ENCODE data around the gene DAND5.
"Not testable (repeated sequence)": the region's sequence is repeated elsewhere in the genome, so short reads cannot be mapped to it uniquely, and the experiment has no call there.

The DAND5 gene

DNA sequence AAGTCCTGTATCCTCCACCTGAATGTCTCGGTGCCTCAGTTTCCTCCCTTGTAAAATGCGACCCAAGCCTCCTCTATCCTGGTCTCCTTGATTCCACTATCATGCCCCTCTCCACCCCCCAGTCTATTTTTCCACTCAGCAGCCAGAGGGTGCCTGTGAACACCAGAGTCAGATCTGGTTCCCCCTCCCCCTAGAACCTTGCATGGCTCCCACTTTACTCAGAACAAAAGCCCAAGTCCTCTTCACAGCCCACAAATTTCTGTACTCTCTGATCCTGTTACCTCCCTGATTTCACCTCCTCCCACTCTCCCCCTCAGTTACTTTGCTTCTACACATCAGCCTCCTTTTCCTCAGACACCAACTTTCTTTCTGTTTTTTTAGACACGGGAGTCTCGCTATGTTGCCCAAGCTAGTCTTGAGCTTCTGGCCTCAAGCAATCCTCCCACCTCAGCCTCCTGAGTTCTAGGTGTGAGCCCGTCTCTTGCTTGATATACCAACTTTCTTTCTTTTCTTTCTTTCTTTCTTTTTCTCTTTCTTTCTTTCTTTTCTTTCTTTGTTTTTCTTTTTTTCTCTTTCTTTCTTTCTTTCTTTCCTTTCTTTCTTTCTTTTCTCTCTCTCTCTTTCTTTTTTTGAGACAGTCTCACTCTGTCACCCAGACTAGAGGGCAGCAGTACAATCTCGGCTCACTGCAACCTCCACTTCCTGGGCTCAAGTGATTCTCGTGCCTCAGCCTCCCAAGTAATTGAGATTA is 869 bp downstream of the DAND5 start:
- no peak for DNase-seq

DNA sequence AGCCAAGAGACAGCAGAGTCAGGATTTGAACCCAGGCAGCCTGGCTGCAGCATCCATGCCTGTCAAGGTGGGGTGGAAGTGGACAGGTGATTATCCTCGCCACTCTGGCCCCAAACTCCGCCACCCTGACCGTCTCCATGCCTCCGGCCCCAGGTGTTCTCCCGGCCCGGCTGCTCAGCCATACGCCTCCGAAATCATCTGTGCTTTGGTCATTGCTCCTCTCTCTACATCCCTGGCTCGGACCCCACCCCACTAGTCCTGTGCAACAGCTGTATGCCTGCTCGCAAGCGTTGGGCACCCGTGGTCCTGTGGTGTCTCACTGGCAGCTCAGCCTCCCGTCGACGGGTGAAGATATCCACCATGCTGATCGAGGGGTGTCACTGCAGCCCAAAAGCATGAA is 3.9 kb downstream of the DAND5 start:
- DNase-seq, result no peak

DNA sequence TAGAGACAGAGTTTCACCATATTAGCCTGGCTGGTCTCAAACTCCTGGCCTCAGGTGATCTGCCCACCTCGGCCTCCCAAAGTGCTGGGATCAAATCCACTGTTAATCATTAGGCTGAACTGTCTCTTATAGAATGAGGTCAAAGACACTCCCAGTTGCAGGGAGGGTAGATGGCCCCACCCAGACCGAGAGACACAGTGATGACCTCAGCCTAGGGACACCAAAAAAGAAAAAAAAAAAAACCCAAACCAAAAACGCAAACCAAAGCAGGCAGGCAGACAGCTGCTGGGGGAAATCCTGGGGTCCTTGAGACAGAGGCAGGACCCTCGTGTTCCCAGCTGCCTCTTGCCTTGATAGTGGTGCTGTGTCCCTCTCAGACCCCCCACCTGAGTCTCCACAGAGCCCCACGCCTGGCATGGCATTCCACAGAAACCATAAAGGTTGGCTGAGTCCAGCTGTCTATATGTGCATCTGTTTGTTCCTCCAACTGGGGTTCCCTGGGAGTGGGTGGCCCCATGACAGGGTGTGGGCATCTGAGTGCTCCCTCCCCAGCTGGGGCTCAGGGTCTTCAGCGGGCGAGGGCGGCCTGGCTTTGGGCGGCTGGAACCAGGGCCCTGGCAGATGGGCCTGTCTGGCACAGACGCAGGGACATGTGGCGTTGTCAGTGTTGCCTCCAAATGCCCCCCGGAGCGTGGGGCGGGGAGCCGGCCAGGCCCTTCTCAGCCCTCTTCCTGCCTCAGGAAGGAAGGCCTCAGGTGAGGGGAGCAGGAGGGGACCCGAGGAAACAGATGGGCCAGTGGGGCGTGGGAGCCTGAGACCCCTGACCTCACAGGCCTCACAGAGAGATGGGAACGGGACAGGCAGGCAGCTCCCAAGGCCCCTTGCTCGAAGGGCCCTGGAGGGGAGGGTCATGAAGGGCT is 5.2 kb downstream of the DAND5 start:
- DNase-seq, result no peak

DNA sequence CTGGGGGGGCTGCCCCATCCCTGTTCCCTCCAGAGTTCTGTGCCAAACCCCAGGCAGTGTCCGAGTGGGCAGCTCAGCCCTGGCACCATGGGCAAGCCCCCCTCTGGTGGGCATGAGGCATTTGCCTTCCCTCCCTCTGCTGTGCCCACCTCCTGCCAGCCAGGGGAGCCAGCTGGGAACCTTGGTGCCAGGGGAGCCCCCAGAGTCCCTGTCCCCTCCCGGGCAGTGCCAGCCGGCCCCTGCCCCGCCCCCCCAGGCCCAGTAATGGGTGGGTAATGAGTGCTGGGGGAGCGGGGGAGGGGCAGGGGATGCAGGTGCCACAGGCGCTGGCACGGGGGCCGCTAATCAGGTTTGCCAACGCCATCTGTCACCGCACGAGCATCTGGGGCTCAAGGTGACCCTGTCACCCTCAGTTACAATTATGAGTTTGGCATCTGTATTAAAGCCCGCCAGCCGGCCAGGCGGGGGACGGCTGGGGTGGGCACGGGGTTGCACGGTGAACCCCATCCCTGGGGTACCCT is 5.9 kb downstream of the DAND5 start:
- DNase-seq, result no peak

DNA sequence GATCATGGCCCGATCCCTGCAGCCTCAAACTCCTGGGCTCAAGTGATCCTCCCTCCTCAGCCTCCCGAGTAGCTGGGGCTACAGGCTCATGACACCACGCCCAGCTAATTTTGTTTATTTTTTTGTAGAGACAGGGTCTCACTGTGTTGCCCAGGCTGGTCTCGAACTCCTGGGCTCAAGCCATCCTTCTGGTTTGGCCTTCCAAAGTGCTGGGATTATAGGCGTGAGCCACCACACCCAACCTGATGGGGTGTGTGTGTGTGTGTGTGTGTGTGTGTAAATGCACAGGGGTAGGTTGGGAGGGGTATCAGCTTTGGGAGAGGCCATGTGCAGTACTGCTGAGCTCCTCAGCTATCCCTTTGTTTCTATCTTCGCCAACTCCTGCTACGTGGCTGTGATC is 6.7 kb downstream of the DAND5 start:
- DNase-seq, result not testable (repeated sequence)

DNA sequence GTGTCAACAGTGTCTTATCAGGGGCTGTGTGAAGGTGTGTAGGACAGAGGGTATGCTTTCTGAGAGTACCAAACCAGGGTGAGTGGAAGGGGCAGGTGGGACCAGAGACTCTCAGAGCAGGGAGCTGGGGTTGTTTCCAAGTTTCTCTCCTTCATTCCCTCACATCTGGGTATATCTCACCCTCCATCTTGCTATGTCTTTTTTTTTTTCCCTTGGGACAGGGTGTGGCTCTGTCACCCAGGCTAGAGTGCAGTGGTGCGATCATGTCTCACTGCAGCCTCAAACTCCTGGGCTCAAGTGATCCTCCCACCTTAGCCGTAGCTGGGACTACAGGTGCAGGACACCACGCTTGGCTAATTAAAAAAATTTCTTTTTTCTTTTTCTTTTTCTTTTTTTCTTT is 10.6 kb downstream of the DAND5 start:
- DNase-seq, result no peak

DNA sequence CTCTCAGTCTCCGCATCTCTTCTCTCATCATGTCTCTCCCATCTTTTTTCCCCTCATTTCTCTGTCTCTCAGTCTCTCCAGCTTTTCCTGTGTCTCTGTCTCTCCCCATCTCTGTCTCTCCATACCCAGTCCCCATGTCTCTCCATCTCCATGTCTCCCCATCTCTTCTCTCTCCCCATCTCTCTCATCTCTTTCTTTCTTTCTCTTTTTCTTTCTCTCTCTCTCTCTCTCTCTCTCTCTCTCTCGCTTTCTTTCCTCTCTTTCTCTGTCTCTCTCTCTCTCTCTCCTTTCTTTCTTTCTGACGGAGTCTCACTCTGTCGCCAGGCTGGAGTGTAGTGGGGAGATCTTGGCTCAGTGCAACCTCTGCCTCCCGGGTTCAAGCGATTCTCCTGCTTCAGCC is 13.3 kb downstream of the DAND5 start:
- no peak for DNase-seq

DNA sequence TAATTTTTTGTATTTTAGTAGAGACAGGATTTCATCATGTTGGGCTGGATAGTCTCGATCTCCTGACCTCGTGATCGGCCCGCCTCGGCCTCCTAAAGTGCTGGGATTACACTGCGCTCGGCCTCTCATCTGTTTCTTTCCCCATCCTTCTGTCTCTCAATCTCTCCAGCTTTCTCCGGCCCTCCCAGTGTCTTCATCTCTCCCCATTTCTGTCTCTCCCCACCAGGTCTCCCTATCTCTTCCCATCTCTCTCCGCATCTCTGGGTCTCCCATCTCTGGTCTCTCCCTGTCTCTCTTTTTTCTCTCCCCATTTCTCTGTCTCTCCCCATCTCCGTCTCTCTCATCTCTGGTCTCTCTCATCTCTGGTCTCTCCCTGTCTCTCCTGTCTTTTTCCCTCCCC is 13.7 kb downstream of the DAND5 start:
- DNase-seq, result no peak

DNA sequence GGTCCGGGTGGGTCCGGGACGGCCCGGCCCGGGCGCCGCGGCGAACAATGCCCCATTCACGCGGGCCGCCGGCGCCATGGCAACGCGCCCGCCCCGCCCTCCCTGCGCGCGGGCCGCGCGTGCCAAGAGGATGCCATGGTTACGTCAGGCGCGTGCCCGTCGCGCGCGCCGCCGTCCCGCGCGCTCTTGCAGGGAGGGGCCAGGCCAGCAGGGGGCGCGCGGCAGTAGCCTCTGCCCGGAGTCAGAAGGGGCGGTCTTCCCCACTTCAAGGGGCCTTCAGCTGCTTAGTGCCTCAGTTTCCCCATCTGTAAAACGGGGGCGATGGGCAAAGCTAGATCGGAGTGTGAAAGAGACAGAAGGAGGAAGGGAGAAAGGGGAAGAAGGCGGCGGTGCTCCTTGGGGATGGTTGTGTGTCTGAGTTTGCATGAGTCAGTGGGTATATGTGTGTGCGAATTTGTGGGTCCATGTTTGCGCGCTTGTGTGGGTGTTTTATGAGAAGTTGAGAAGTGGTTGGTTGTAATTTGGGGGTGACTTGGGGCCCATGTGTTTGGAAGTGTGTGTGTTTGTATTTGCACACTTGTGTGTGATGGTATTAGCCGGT is 14.3 kb downstream of the DAND5 start:
- peak; percentile 78 for DNase-seq

DNA sequence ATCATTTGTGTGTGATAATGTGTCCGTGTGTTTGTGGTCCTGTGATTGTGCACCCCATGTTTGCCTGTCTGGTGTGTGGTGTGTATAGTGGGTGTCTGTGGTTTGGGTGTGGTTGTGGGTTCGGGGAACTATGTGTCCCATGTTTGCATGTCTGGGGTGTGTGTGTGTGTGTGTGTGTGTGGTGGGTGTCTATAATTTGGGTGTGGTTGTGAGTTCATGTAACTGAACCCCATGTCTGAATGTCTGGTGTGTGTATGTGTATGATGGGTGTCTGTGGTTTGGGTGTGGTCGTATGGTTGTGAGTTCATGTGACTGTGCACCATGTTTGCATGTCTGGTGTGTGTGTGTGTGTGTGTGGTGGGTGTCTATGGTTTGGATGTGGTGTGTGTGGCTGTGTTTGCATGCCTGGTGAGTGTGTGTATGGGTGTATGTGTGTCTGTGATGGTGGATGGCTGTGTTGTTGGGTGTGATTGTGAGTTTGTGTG is 14.8 kb downstream of the DAND5 start:
- DNase-seq, result no peak

DNA sequence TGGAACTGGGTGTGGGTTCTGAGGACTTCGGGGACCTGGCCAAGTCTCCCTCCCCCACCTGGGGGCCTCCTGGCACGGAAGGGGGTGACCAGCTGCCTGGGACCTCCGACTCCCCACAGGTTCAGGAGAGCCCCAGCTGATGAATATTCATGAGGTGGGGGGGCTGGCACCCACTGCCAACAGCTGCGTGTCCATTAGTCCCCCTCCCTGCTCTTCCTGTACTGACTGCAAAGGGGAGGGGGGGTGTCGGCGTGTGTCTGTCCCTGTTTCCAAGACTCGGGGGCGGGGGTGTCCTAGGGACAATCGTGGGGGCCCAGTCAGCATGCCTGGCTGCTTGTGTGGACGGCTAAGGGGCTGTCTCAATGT is 15.3 kb downstream of the DAND5 start:
- no peak for DNase-seq

DNA sequence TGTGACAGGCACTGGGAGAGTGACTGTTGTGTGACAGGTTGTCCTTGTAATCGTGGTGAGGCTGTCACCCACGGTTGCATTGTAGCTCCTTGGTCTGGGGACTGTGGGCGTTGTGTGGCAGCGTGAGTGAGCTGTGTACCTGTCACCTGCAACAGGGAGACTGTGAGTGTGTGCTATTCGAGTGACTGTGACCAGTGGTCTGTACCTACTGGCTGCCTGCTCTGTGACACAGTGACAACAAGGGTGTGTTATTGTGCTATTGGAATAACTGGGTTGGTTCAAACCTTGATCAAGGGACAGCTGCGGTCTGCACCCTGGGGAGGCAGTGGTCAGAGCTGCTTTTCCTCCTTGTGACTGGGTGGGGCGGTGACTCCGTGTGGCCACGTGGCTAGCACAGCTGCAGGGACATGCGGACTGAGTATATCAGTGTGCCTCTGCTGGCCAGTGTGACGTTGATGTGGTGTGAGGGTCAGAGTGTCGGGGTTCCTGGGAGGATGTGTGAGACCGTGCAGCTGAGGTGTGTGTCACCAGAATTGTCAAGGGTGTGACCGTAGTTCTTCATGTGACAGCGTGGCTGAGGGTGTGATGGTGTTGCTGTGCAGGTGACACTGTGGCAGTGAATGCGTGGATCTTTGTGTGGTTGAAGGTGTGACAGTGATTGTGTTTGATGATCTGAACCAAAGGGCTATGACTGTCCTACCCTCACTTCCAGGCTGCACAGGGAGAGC is 15.8 kb downstream of the DAND5 start:
- no peak for DNase-seq

DNA sequence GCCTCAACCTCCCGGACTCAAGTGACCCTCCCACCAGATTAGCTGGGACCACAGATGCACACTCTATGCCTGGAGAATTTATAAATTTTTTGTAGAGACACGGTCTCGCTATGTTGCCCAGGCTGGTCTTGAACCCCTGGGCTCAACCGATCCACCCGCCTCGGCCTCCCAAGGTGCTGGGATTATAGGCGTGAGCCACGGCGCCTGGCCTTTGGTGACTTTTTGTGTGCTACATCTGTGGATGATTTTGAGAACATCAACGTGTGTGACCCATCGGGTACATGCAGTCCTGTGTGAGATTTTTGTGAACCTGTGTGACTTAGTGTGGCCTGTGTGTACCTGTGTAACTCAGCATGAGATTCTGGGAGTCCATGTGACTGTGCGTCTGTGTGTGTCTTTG is 17.4 kb downstream of the DAND5 start:
- DNase-seq, result no peak

DNA sequence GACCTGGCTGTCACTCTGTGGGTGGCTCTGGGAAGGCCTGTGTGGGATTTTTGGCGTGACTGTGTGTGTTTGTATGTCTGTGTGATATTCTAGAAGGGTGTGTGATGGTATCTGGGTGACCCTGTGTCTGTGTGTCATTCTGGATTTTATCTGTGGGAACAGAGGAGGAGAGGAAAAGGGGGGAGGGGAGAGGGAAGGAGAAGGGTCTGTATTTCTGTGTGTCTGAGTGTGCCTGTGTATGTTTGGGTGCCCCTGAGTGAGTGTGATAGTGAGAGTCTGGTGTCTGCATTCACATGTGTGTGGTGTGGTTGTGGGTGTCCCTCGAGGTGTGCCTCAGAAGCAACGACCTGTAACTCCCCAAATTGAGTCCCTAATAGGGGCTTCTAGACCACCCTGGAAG is 17.8 kb downstream of the DAND5 start:
- no peak for DNase-seq

DNA sequence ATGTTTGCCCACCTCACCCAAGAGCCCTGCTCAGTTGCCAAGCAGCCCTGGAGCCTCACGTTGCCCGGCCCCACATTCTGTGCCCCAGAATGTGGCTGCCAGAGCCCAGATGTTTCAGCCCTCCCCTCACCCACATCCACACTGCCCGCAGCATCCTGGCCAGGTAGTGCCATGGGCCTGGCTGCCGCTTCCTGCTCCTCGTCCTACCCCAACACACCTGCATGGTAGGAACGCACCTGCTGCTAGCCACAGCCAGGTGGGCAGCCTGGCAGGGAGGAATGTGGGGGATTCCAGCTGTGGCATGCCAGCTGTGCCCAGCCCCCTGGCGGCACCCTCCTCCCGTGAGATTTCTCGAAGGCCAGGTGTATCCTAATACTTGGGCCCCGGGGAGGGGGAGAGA is 18.4 kb downstream of the DAND5 start:
- DNase-seq, result no peak

DNA sequence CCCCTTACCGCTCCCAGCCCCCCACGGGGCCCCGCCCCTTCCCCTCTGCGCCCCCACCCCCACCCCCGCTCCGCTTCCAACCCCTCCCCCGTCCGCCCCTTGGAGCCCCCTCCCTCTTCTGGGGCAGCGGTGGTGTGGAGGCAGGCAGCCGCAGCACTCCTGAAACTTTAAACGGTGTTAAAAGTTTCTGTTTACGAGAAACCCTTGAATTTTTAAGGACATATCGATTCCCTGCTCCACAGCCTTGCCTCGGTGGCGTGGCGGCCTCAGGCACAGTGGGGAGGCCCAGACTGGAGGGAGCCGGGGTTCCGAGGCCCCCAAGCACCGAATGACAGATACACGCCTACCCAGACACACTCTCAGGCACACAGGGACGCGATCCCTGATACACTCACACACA is 21.1 kb downstream of the DAND5 start:
- DNase-seq, result no peak

DNA sequence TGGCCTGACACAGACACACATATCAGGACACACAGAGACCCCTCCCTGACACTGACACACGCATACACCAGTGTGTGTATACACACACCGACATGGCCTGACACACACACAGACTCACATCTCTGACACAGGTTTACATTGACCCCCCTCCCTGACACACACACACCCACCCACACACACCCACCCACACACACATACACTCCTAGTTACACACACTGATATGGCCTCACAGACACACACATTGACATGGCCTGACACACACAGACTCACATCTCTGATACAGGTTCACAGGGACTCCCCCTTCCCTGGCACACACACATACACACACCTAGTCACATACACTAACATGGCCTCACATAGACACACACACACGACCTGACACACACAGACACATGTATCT is 21.5 kb downstream of the DAND5 start:
- no peak for DNase-seq

DNA sequence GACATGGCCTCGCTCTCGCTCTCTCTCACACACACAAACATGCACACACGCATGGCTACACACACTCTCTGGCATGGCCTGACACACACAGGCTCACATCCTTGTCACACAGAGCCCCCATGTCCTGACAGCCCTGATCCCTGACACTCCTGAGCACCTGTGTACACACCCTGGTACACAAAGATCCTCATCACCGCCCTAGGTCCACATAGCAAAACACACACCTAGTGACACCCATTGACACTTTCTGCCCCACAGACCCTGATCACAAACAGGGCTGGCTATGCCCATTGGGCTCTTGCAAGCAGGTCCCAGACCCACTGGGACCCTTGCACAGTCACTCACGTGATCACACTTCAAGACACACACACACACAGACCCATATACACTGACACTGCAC is 21.9 kb downstream of the DAND5 start:
- DNase-seq, result no peak

DNA sequence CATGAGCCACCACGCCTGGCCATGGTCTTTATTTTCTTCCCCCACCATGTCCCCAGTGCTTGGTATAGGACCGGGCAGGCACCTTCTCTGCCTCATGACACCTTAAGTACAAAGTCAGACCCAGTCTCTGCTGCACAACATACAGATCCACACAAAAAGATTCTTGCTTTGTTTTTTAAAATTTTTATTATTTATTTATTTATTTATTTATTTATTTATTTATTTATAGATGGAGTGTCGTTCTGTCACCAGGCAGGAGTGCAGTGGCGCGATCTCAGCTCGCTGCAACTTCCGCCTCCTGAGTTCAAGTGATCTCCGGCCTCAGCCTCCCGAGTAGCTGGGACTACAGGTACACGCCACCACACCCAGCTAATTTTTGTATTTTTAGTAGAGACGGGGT is 23.4 kb downstream of the DAND5 start:
- DNase-seq, result no peak

DNA sequence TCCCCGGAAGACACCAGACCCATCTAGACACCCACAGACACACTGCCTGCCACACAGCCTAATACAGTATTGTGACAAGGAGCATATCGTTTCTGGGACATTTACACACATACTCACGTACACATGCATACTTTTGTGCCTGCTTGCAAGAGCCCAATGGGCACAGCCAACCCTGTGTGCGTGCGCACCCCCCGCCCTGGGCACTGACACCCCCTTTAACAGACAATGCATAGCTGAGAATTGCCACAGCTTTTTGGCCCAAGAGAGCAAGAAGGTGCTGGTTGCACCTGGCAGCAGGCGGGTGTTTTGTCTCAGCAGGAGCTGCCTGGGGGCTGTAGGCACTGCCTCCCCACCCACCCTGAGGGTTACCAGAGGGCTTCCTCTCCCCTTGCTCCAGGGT is 24.2 kb downstream of the DAND5 start:
- no peak for DNase-seq

DNA sequence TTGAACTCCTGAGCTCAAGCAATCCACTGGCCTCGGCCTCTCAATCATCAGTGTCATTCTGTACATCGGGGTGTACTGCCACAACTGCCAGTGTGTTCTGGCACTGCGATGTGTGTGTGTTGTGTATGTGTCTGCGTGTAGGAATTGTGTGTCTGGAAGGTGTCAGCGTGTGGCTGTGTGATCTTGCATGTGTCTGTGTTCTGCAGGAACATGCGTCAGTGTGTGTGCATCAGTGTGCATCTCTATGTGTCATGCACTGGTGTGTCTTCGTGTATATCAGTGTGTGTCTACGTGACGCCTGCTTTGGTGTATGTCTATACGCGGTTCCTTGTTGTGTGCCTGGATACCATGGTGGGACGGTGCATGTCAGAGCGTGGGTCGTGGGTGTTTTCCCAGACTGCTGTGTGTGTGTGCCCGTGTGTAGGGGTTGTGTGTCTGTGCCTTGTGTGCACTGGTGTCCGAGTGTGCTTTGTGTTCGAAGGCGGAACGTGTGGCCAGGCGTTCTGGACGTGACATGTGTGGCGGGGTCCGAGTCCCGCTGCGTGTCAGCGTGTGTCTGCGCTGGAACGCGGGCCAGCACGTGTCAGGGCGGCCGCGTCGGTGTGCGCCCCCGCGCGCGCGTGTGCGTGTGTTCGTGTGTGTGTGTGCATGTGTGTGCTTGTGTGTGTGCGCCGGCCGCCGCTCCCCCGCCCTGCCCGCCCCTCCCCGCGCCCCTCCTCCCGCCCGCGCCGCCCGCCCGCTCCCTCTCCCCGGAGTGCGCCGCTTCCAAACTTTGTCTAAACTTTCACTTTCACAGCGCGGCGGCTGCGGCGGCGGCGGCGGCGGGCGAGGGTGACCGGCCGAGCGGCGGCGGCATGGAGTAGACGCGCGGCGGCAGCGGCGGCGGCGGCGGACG is 25.6 kb downstream of the DAND5 start, which contains the start of gene NFIX:
NFIX (plus strand) TSS at position 775 of the 895 bp plus-strand sequence. CDS start 363 bp downstream, outside the sequence.
- DNase-seq, result peak; percentile 12

Data from NCI-H1436 (cell line).